PC-9 (cell line): ENCODE measurements around the gene SELENON.

ENCODE experiments used
- CTCF ChIP-seq: fragments of 200-600 bp; sonication (generic); conservative IDR thresholded peaks from 2 replicates; pipeline ENCODE4 v1.6.1; 2017; ENCODE audit warnings: mixed run types, antibody characterized with exemption, mild to moderate bottlenecking, moderate library complexity
- EZH2 ChIP-seq: fragments of 200-600 bp; sonication (generic); IDR thresholded peaks from 2 replicates; pipeline ENCODE4 v1.8.0; 2017; ENCODE audit warnings: antibody characterized with exemption, low read depth

DNA sequence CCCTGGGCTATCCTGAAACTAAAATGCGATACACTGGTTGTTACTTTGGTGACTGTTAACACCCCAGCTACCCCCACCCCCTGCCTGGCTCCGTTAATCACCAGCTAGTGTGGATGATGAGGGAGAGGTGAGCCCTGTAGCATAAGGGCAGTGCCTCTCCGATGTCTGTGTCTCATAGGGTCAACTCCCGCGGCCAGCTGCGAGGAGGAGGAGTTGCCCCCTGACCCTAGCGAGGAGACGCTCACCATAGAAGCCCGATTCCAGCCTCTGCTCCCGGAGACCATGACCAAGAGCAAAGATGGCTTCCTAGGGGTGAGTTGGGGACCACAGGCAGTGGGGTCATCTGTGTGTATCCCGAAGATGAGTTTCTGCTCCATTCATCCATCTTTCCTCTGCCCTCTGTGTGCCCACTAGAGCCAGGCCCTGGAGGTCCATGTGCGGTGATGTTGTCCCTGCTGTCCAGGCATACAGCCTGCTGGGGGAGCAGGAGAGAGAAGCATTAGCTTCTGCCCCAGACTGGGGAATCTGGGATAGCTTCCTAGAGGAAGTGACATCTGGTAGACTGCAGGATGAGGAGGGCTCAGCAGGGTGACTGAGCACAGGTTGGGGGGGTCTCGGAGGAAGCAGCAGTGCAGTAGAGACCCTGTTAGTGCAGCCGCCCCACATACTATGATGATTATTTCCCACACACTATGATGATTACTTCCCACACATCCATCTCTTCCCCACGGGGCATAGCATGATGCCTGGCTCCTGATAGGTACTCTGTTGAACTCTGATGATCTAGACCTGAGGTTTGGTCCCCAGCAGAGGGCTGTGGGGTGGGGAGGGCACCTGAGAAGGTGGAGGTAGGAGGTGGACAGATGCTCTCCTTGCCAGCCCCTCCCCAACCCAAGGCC lies 5.2 kb downstream of the SELENON start:
- TF ChIP-seq CTCF: no peak
- TF ChIP-seq EZH2: no peak
